ENCODE data around the gene OR2H2. TPM values are rescaled to one million over a fixed set of nuclear protein-coding genes. Genes with fewer than 3 reads are reported as not detected.

OR2H2 gene
- not detected for total RNA-seq
- total RNA-seq (2013), result not detected
- 0 reads per million in 29 experiments for total RNA-seq

DNA sequence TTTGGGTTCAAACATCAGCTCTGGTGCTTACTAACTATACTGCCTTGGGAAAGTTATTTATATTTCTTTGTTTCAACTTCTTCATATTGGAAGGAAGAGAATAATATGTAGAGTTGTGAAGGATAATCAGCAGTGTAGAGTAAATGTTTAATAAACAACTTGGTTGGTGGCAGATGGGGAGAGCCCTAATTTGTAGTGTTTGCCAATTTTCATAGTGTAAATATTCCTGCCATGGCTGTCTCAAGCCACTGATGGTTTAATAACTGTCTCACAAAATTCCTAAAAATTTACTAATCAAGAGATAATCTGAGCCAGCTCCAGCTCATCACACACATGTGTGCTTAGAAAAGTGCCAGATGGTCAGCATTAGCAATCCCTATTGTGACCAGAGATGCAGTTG lies at the start of gene OR2H2:
OR2H2 (plus strand) TSS at position 301 of the 400 bp plus-strand sequence. CDS start 2,824 bp downstream, outside the sequence.
- Mint-ChIP-seq H3K36me3 (no peaks in the 10 kb centered on the region), H3K27me3 (peaks cover 40 to 62% of the 10 kb centered on the region in 2 donors)
- POLR2A ChIA-PET, result no interaction called here

DNA sequence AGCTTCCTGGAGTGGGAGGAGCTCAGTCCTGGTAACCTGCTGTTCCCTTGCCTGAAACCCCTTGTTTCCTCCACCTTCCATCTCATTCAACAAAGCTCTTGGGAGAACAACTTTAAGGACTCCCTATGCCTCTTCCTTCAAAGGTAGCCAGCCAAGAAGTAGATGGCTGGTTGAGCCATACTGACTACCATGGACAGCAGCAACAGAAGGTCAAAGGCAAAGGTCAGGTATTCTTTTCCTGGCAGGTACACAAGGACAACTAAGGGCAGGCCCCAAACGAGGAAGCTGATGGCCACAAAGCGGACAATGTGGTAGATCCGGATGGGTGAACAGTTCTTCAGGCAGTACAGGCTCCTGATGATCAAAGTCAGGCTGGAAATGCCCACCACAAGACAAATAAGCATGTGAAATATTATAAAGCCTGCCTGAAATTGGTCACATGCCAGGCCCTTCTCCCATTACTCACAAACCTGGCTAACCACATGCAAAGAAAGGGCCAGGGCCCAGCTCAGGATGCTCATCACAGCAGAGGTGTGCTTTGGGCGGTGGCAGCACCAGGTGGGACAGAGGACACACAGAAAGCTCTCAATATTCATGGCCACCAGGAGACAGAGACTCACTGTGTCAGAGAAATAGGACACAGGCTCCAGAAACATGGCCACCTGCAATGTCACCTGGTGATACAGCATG lies 47.1 kb upstream of the OR2H2 start:
- Mint-ChIP-seq H3K4me1 (no peaks in the 10 kb centered on the region), H3K9me3 (no peaks in the 10 kb centered on the region), H3K36me3 (no peaks in the 10 kb centered on the region), H3K27ac (no peak overlapping the region), H3K4me3 (no peak overlapping the region), H3K27me3 (peaks cover 21 to 25% of the 10 kb centered on the region in 2 donors)
- Histone ChIP-seq H3K4me3 (ENCODE audit: control insufficient read depth in 1 of 2, extremely low read depth in 1 of 2, low read length in 1 of 2) (no peak overlapping the region), H3K36me3 (ENCODE audit: control insufficient read depth in 2 of 2, extremely low read depth in 1 of 2, insufficient read depth in 1 of 2, low read length in 1 of 2) (no peaks in the 10 kb centered on the region), H3K9me3 (no peaks in the 10 kb centered on the region), H3K27ac (ENCODE audit: low read length) (no peak overlapping the region), H3K4me1 (ENCODE audit: control insufficient read depth in 1 of 2, extremely low read depth in 1 of 2, insufficient read depth in 2 of 2, low read length in 2 of 2) (no peaks in the 10 kb centered on the region), H3K27me3 (replicated peaks in 1 of 2; ENCODE audit: control insufficient read depth in 2 of 2, extremely low read depth in 1 of 2, insufficient read depth in 2 of 2, low read length in 1 of 2) (peaks cover 0 to 22% of the 10 kb centered on the region in 2 experiments)
- CTCF ChIA-PET, result no interaction called here
- 87% methylated on average over 3 of the region's 4 CpGs for WGBS (ENCODE audit: insufficient coverage)
- ATAC-seq (replicated peaks in 1 of 4) (no peak), DNase-seq (no peak)
- POLR2A ChIA-PET, result no interaction called here

More for the DNA sequence above, at the start of gene OR2H2:
- Histone ChIP-seq H3K27me3 (replicated peaks in 1 of 2; ENCODE audit: control insufficient read depth in 2 of 2, extremely low read depth in 1 of 2, insufficient read depth in 2 of 2, low read length in 1 of 2) (peaks cover 2 to 16% of the 10 kb centered on the region in 2 experiments), H3K4me3 (ENCODE audit: control insufficient read depth in 1 of 2, extremely low read depth in 1 of 2, low read length in 1 of 2) (no peak within 1 kb of the TSS), H3K4me1 (ENCODE audit: control insufficient read depth in 1 of 2, extremely low read depth in 1 of 2, insufficient read depth in 2 of 2, low read length in 2 of 2) (no peaks in the 10 kb centered on the region), H3K9me3 (no peaks in the 10 kb centered on the region), H3K36me3 (ENCODE audit: control insufficient read depth in 2 of 2, extremely low read depth in 1 of 2, insufficient read depth in 1 of 2, low read length in 1 of 2) (no peaks in the 10 kb centered on the region), H3K27ac (ENCODE audit: low read length) (no peak within 1 kb of the TSS)
- Mint-ChIP-seq H3K4me3 (no peak within 1 kb of the TSS), H3K4me1 (no peaks in the 10 kb centered on the region), H3K27ac (no peak within 1 kb of the TSS), H3K9me3 (no peaks in the 10 kb centered on the region)
- ATAC-seq (replicated peaks in 1 of 4) (no peak), DNase-seq (no peak)
- CTCF ChIA-PET, result no interaction called here

DNA sequence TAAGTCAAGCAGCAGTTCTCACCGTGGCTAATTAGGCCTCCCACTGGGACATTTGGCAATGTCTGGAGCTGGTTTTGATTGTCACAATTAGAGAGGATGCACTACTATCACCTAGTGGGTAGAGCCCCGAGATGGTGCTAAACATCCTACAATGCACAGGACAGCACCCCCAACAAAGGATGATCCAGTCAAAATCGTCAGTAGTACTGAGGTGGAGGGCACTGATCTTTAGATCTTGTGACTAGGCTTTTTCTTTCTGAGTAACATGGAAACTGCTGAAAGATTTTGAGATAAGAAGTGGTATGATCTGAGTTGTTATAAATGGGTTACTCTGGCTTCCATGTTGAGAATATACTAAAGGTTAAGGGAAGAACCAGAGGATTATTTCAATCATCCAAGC lies 37.3 kb upstream of the OR2H2 start:
- Histone ChIP-seq H3K27me3 (replicated peaks in 1 of 2; ENCODE audit: control insufficient read depth in 2 of 2, extremely low read depth in 1 of 2, insufficient read depth in 2 of 2, low read length in 1 of 2) (peaks cover 0 to 7% of the 10 kb centered on the region in 2 experiments), H3K9me3 (no peaks in the 10 kb centered on the region), H3K4me3 (ENCODE audit: control insufficient read depth in 1 of 2, extremely low read depth in 1 of 2, low read length in 1 of 2) (no peak overlapping the region), H3K4me1 (ENCODE audit: control insufficient read depth in 1 of 2, extremely low read depth in 1 of 2, insufficient read depth in 2 of 2, low read length in 2 of 2) (no peaks in the 10 kb centered on the region), H3K36me3 (ENCODE audit: control insufficient read depth in 2 of 2, extremely low read depth in 1 of 2, insufficient read depth in 1 of 2, low read length in 1 of 2) (no peaks in the 10 kb centered on the region), H3K27ac (ENCODE audit: low read length) (no peak overlapping the region)
- H3K27ac Mint-ChIP-seq, result no peak overlapping the region
- ChIA-PET CTCF (interaction anchor here in 1 of 2 donors (1.2 kb wide), 1 partner anchor 8 kb away, joined by 3 read pairs; no protein-coding TSS in a partner anchor), POLR2A (no interaction called here)
- H3K4me3 Mint-ChIP-seq, result no peak overlapping the region
- H3K27me3 Mint-ChIP-seq, result peaks cover 37 to 48% of the 10 kb centered on the region in 2 donors
- H3K36me3 Mint-ChIP-seq, result no peaks in the 10 kb centered on the region
- H3K9me3 Mint-ChIP-seq, result no peaks in the 10 kb centered on the region
- ATAC-seq (replicated peaks in 1 of 4) (no peak), DNase-seq (no peak)
- peaks cover 0 to 2% (median under 1%) of the 10 kb centered on the region in 3 donors for H3K4me1 Mint-ChIP-seq
- 67% methylated on average over 1 of the region's 3 CpGs for WGBS (ENCODE audit: insufficient coverage)

DNA sequence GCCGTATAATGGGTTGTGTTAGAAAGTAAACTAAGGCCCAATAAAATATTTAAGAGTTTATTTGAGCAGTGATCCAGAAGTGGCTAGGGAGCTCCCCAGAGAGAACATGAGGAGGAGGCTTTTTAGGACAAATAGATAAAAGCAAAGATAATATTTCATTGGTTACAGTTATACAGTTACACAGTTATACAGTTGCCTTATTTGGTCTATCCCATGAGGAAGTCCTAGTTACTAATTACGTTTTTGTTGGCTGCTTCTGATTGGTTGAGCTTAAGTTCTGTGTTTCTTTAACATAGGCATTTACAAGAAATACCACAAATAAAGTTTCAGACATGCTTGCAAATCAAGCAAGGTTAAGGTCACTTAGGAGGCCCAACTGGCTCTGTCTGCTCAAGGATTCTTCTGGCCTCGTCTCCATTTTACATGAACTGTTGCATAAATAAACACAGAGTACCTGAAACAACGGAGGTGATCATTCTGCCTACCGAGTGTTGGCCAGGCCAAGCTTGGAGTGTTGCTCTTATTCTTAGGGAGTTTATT lies 32.3 kb upstream of the OR2H2 start:
- no peak overlapping the region for H3K27ac ChIP-seq (ENCODE audit: low read length)
- H3K36me3 Mint-ChIP-seq, result no peaks in the 10 kb centered on the region
- peak overlapping the region; percentile 60 to 84 (median 74) for H3K4me3 Mint-ChIP-seq
- peak overlapping the region in 1 of 2 donors; percentile 87 for H3K27ac Mint-ChIP-seq
- ATAC-seq (replicated peaks in 1 of 4) (peak; percentile 71 to 92 (median 80)), DNase-seq (peak in 9 of 35 experiments; percentile 1 to 74 (median 17))
- H3K4me3 ChIP-seq (ENCODE audit: control insufficient read depth in 1 of 2, extremely low read depth in 1 of 2, low read length in 1 of 2), result peak overlapping the region; percentile 25 to 74
- H3K9me3 Mint-ChIP-seq, result no peaks in the 10 kb centered on the region
- H3K36me3 ChIP-seq (ENCODE audit: control insufficient read depth in 2 of 2, extremely low read depth in 1 of 2, insufficient read depth in 1 of 2, low read length in 1 of 2), result no peaks in the 10 kb centered on the region
- WGBS (ENCODE audit: insufficient coverage), result 40% methylated on average over 1 of the region's 5 CpGs
- peaks cover 13 to 15% (median 14%) of the 10 kb centered on the region in 3 donors for H3K4me1 Mint-ChIP-seq
- peaks cover 3% of the 10 kb centered on the region for H3K9me3 ChIP-seq
- peaks cover 21 to 33% of the 10 kb centered on the region in 2 experiments for H3K27me3 ChIP-seq (replicated peaks in 1 of 2; ENCODE audit: control insufficient read depth in 2 of 2, extremely low read depth in 1 of 2, insufficient read depth in 2 of 2, low read length in 1 of 2)
- peaks cover 55 to 61% of the 10 kb centered on the region in 2 donors for H3K27me3 Mint-ChIP-seq
- ChIA-PET POLR2A (no interaction called here), CTCF (interaction anchor here (0.8 to 1.0 kb wide), 2 partner anchors 100 to 101 kb away, joined by 3 to 4 read pairs; no protein-coding TSS in a partner anchor)
- peaks cover 6 to 14% of the 10 kb centered on the region in 2 experiments for H3K4me1 ChIP-seq (ENCODE audit: control insufficient read depth in 1 of 2, extremely low read depth in 1 of 2, insufficient read depth in 2 of 2, low read length in 2 of 2)

DNA sequence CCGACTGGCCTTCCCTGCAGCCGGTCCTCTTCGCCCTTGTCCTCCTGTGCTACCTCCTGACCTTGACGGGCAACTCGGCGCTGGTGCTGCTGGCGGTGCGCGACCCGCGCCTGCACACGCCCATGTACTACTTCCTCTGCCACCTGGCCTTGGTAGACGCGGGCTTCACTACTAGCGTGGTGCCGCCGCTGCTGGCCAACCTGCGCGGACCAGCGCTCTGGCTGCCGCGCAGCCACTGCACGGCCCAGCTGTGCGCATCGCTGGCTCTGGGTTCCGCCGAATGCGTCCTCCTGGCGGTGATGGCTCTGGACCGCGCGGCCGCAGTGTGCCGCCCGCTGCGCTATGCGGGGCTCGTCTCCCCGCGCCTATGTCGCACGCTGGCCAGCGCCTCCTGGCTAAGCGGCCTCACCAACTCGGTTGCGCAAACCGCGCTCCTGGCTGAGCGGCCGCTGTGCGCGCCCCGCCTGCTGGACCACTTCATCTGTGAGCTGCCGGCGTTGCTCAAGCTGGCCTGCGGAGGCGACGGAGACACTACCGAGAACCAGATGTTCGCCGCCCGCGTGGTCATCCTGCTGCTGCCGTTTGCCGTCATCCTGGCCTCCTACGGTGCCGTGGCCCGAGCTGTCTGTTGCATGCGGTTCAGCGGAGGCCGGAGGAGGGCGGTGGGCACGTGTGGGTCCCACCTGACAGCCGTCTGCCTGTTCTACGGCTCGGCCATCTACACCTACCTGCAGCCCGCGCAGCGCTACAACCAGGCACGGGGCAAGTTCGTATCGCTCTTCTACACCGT lies 31.5 kb upstream of the OR2H2 start:
- Mint-ChIP-seq H3K4me1 (peaks cover 13 to 15% (median 14%) of the 10 kb centered on the region in 3 donors), H3K9me3 (no peaks in the 10 kb centered on the region), H3K4me3 (peak overlapping the region; percentile 60 to 84 (median 74)), H3K36me3 (no peaks in the 10 kb centered on the region), H3K27ac (peak overlapping the region; percentile 10 to 87), H3K27me3 (peaks cover 55 to 63% of the 10 kb centered on the region in 2 donors)
- Histone ChIP-seq H3K4me1 (ENCODE audit: control insufficient read depth in 1 of 2, extremely low read depth in 1 of 2, insufficient read depth in 2 of 2, low read length in 2 of 2) (peaks cover 6 to 14% of the 10 kb centered on the region in 2 experiments), H3K9me3 (peaks cover 3% of the 10 kb centered on the region), H3K4me3 (ENCODE audit: control insufficient read depth in 1 of 2, extremely low read depth in 1 of 2, low read length in 1 of 2) (peak overlapping the region; percentile 25 to 74), H3K36me3 (ENCODE audit: control insufficient read depth in 2 of 2, extremely low read depth in 1 of 2, insufficient read depth in 1 of 2, low read length in 1 of 2) (no peaks in the 10 kb centered on the region), H3K27me3 (replicated peaks in 1 of 2; ENCODE audit: control insufficient read depth in 2 of 2, extremely low read depth in 1 of 2, insufficient read depth in 2 of 2, low read length in 1 of 2) (peaks cover 21 to 36% of the 10 kb centered on the region in 2 experiments), H3K27ac (ENCODE audit: low read length) (no peak overlapping the region)
- 7% methylated on average over 76 of the region's 83 CpGs for WGBS (ENCODE audit: insufficient coverage)
- ChIA-PET CTCF (interaction anchor here in 1 of 2 donors (1.0 kb wide), 1 partner anchor 99 kb away, joined by 3 read pairs; no protein-coding TSS in a partner anchor), POLR2A (no interaction called here)
- DNase-seq (peak in 11 of 35 experiments; percentile 6 to 32 (median 15)), ATAC-seq (replicated peaks in 1 of 4) (peak; percentile 63 to 85 (median 73))

DNA sequence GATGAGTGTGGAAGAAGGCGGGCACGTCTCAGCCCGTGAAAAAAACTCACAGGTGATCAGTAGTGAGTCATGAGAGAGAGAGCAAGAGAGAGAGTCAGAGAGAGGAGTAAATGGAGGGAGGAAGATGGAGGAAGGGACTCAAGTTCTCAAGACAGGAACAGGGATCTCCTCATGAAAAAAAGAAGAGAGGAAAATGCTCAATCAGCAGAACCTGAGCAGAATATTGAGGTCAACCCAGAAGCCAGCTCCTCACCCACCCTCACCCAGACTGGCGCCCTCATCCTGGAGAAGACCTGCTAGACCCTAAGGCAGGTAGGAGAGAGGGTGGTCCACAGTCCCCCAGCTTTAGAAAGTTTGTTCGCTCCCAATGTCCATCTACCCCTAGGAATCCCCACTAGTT lies 30.2 kb upstream of the OR2H2 start:
- H3K27me3 ChIP-seq (replicated peaks in 1 of 2; ENCODE audit: control insufficient read depth in 2 of 2, extremely low read depth in 1 of 2, insufficient read depth in 2 of 2, low read length in 1 of 2), result peaks cover 21 to 42% of the 10 kb centered on the region in 2 experiments
- Mint-ChIP-seq H3K4me1 (peaks cover 13 to 15% (median 14%) of the 10 kb centered on the region in 3 donors), H3K9me3 (no peaks in the 10 kb centered on the region), H3K36me3 (no peaks in the 10 kb centered on the region), H3K27ac (no peak overlapping the region), H3K27me3 (peaks cover 59 to 72% of the 10 kb centered on the region in 2 donors), H3K4me3 (no peak overlapping the region)
- DNase-seq, result no peak
- no peak overlapping the region for H3K4me3 ChIP-seq (ENCODE audit: control insufficient read depth in 1 of 2, extremely low read depth in 1 of 2, low read length in 1 of 2)
- CTCF ChIA-PET, result interaction anchor here in 1 of 2 donors (1.0 kb wide), 1 partner anchor 7 kb away, joined by 3 read pairs; no protein-coding TSS in a partner anchor
- H3K4me1 ChIP-seq (ENCODE audit: control insufficient read depth in 1 of 2, extremely low read depth in 1 of 2, insufficient read depth in 2 of 2, low read length in 2 of 2), result peaks cover 6 to 14% of the 10 kb centered on the region in 2 experiments
- 94% methylated on average over 3 of the region's 5 CpGs for WGBS (ENCODE audit: insufficient coverage)
- POLR2A ChIA-PET, result no interaction called here
- no peaks in the 10 kb centered on the region for H3K36me3 ChIP-seq (ENCODE audit: control insufficient read depth in 2 of 2, extremely low read depth in 1 of 2, insufficient read depth in 1 of 2, low read length in 1 of 2)
- peaks cover 3% of the 10 kb centered on the region for H3K9me3 ChIP-seq
- ATAC-seq (replicated peaks in 1 of 4), result no peak
- no peak overlapping the region for H3K27ac ChIP-seq (ENCODE audit: low read length)

Data from T-cell (primary cell).